Thyroid gland (tissue), 4 donors: Measurements from ENCODE around the gene MTCL1.

Source experiments
- POLR2A ChIP-seq, 2 donors: fragments of 450-650 bp; IDR thresholded peaks; one replicate each; pipeline ENCODE4 v1.6.1; 2017; ENCODE audit warnings: antibody characterized with exemption in 2 of 2, mild to moderate bottlenecking in 2 of 2, moderate library complexity in 1 of 2
- TF ChIP-seq, protein P1 (sequence below), 6 experiments: fragments of 200-600 bp in 3 of 6; fragments of 450-650 bp in 3 of 6; sonication (generic) in 3 of 6; IDR thresholded peaks; one replicate each; pipeline ENCODE4 v1.5.1; 2016 to 2019; ENCODE audit warnings: antibody characterized with exemption in 6 of 6, mild to moderate bottlenecking in 2 of 6, inconsistent platforms in 1 of 6, moderate library complexity in 1 of 6

DNA sequence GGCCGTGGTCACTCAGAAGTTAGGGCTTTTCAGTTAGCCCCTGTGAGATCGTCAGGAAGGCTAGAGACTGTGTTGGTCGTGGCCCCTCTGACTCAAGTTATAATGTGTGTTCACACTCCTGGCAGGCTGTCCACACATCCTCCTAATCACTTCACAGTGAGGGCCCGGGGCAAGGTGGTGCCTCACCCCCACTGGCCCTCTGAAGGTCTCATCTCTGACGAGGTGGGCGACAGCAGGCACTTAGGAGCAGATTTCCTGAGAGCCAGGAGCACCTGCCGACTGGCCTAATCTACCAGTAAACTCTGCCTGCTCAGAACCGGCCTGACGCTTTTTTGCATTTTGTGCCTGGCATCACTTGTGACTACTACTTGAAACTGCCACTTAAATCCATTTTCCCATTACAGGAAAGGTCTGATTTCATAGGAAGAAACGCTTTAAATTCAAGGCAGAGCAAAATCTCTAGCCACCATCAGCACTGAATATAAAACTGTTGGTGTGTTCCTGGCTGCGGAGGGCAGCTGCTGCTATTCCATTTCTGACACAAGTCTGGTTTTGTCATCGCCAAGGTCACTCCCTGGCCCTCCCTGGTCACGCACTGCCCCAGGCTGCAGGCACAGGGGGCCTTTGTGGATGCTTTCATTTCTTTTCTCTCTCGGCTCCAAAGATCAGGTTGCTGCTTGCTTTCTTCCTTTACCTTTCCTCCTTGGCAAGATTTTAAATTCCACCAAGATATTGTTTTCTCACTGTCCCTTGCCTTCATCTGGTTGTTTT is 48.1 kb upstream of the MTCL1 start:
- TF ChIP-seq, protein P1, sequence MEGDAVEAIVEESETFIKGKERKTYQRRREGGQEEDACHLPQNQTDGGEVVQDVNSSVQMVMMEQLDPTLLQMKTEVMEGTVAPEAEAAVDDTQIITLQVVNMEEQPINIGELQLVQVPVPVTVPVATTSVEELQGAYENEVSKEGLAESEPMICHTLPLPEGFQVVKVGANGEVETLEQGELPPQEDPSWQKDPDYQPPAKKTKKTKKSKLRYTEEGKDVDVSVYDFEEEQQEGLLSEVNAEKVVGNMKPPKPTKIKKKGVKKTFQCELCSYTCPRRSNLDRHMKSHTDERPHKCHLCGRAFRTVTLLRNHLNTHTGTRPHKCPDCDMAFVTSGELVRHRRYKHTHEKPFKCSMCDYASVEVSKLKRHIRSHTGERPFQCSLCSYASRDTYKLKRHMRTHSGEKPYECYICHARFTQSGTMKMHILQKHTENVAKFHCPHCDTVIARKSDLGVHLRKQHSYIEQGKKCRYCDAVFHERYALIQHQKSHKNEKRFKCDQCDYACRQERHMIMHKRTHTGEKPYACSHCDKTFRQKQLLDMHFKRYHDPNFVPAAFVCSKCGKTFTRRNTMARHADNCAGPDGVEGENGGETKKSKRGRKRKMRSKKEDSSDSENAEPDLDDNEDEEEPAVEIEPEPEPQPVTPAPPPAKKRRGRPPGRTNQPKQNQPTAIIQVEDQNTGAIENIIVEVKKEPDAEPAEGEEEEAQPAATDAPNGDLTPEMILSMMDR (IDR thresholded peaks at IDR 0.05) = no peak
- no peak for TF ChIP-seq POLR2A (IDR thresholded peaks at IDR 0.05)
